ENCODE measurements around the gene DCAF12.

Gene DCAF12

GRCh38 chr9:34059954-34060353, 66.5 kb downstream of the DCAF12 start:
- TF ChIP-seq CTCF (IDR thresholded peaks at IDR 0.05; ENCODE audit: extremely low read depth, insufficient read depth, missing control alignments), result no peak
- no peak for DNase-seq (ENCODE audit: low spot score)
- in situ Hi-C loops (cut with MboI; ENCODE audit: low pct_unique_long_range_greater_than_20kb, low sequenced_read_pairs, unreplicated experiment), result no loop called here

- TF ChIP-seq CTCF (IDR thresholded peaks at IDR 0.05; ENCODE audit: extremely low read depth, insufficient read depth, missing control alignments), result no peak
Measured at GRCh38 chr9:34059281-34059680, 67.2 kb downstream of the DCAF12 start.

GRCh38 chr9:34049630-34050384, 76.7 kb downstream of the DCAF12 start:
- DNase-seq (ENCODE audit: low spot score), result no peak
- in situ Hi-C loops (cut with MboI; ENCODE audit: low pct_unique_long_range_greater_than_20kb, low sequenced_read_pairs, unreplicated experiment), result no loop called here
- no peak for TF ChIP-seq CTCF (IDR thresholded peaks at IDR 0.05; ENCODE audit: extremely low read depth, insufficient read depth, missing control alignments)

More at GRCh38 chr9:34059281-34059680, 67.2 kb downstream of the DCAF12 start:
- DNase-seq (ENCODE audit: low spot score), result no peak
- in situ Hi-C loops (cut with MboI; ENCODE audit: low pct_unique_long_range_greater_than_20kb, low sequenced_read_pairs, unreplicated experiment), result no loop called here

- TF ChIP-seq CTCF (IDR thresholded peaks at IDR 0.05; ENCODE audit: extremely low read depth, insufficient read depth, missing control alignments), result no peak
- DNase-seq (ENCODE audit: low spot score), result peak; percentile 91
- in situ Hi-C loops (cut with MboI; ENCODE audit: low pct_unique_long_range_greater_than_20kb, low sequenced_read_pairs, unreplicated experiment), result no loop called here
Measured at GRCh38 chr9:34048727-34049629, 77.5 kb downstream of the DCAF12 start, which contains the start of gene UBAP2. Gene UBAP2, minus strand, starts transcription at chr9:34048887. Its CDS starts 31,739 bp downstream, at chr9:34017148.

GRCh38 chr9:34047864-34048726, 78.4 kb downstream of the DCAF12 start:
- in situ Hi-C loops (cut with MboI; ENCODE audit: low pct_unique_long_range_greater_than_20kb, low sequenced_read_pairs, unreplicated experiment), result no loop called here
- peak; percentile 39 for DNase-seq (ENCODE audit: low spot score)
- TF ChIP-seq CTCF (IDR thresholded peaks at IDR 0.05; ENCODE audit: extremely low read depth, insufficient read depth, missing control alignments), result no peak

Measured in GM13977 (cell line).